GM18505 (cell line): ENCODE results near the gene OR52H1.

Source experiments
- ATAC-seq: cut with Tn5 transposase; IDR thresholded peaks from one replicate; pipeline ENCODE4 v1.9.1; 2021; ENCODE audit not compliant: unreplicated experiment
- POLR2A ChIP-seq: IDR thresholded peaks from 4 replicates; pipeline ENCODE4 v1.6.1; 2011; ENCODE audit warnings: borderline replicate concordance; ENCODE audit not compliant: insufficient read depth, insufficient read length; ENCODE audit errors: extremely low read depth

Gene OR52H1

GRCh38 chr11:5557751-5558150, 9.4 kb upstream of the OR52H1 start:
- TF ChIP-seq POLR2A, result no peak
- ATAC-seq, result no peak

- TF ChIP-seq POLR2A, result no peak
- no peak for ATAC-seq
Measured at GRCh38 chr11:5556596-5557188, 8.4 kb upstream of the OR52H1 start.

- no peak for TF ChIP-seq POLR2A
- no peak for ATAC-seq
Measured at GRCh38 chr11:5553343-5553742, 5.0 kb upstream of the OR52H1 start.

- no peak for TF ChIP-seq POLR2A
- no peak for ATAC-seq
Measured at GRCh38 chr11:5550440-5551095, 2.2 kb upstream of the OR52H1 start.

- no peak for ATAC-seq
- TF ChIP-seq POLR2A, result no peak
Measured at GRCh38 chr11:5547982-5548381, 358 bp downstream of the OR52H1 start.

GRCh38 chr11:5546457-5546856, 1.9 kb downstream of the OR52H1 start:
- TF ChIP-seq POLR2A, result no peak
- no peak for ATAC-seq

GRCh38 chr11:5541427-5541826, 6.9 kb downstream of the OR52H1 start:
- no peak for TF ChIP-seq POLR2A
- ATAC-seq, result no peak

- no peak for ATAC-seq
Measured at GRCh38 chr11:5536482-5536881, 11.9 kb downstream of the OR52H1 start.

GRCh38 chr11:5534046-5534445, 14.3 kb downstream of the OR52H1 start:
- no peak for ATAC-seq
- no peak for TF ChIP-seq POLR2A

More at GRCh38 chr11:5536482-5536881, 11.9 kb downstream of the OR52H1 start:
- no peak for TF ChIP-seq POLR2A

- ATAC-seq, result no peak
- no peak for TF ChIP-seq POLR2A
Measured at GRCh38 chr11:5531053-5531831, 17.1 kb downstream of the OR52H1 start.

- TF ChIP-seq POLR2A, result no peak
- no peak for ATAC-seq
Measured at GRCh38 chr11:5528495-5528894, 19.8 kb downstream of the OR52H1 start.

GRCh38 chr11:5527716-5528115, 20.6 kb downstream of the OR52H1 start:
- no peak for TF ChIP-seq POLR2A
- ATAC-seq, result no peak

GRCh38 chr11:5524756-5525155, 23.6 kb downstream of the OR52H1 start:
- TF ChIP-seq POLR2A, result no peak
- no peak for ATAC-seq

- no peak for ATAC-seq
- no peak for TF ChIP-seq POLR2A
Measured at GRCh38 chr11:5522308-5522707, 26.0 kb downstream of the OR52H1 start.
